HG03097 (cell line): ENCODE results near the gene SLC15A3.

Experiments used
- ATAC-seq: cut with Tn5 transposase; IDR thresholded peaks from one replicate; pipeline ENCODE4 v1.9.1; 2021; ENCODE audit not compliant: unreplicated experiment, low FRiP score

SLC15A3 gene

DNA sequence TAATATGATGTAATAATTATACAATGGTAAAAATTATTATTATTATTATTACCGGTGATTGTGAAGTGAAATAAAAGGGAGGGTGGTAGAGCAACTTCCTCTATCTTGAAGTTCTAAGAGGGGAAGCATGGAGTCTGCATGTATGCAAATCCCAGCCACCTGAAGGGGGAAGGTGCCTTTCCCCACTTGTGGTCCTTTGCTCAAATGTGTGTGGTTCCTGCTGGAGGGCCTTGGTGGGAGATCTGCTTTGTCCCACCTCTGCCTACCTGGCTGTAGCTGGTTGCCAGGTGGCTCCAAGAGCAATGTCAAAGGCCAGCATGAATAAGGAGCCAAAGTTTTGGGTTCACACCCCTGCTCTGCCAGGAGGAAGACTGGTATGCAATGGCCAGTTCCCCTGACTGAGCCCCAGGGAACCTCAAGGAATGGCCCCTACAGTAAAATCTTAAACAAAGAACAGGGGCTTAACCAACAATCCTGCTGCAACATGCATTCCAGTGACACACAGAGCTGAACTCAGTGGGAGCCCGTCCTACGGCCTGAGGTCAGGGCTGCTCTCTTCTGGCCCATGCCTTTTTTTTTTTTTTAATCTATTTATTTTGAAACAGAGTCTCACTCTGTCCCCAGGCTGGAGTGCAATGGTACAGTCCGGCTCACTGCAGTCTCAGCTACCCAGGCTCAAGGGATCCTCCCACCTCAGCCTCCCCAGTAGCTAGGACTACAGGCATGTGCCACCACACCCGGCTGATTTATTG lies 19.2 kb downstream of the SLC15A3 start:
- ATAC-seq: no peak

GRCh38 chr11:60931917-60932316 lies 20.1 kb downstream of the SLC15A3 start:
- ATAC-seq: no peak

- no peak for ATAC-seq
Measured at GRCh38 chr11:60930394-60930793, 21.6 kb downstream of the SLC15A3 start.

GRCh38 chr11:60929764-60930163 lies 22.2 kb downstream of the SLC15A3 start:
- no peak for ATAC-seq

DNA sequence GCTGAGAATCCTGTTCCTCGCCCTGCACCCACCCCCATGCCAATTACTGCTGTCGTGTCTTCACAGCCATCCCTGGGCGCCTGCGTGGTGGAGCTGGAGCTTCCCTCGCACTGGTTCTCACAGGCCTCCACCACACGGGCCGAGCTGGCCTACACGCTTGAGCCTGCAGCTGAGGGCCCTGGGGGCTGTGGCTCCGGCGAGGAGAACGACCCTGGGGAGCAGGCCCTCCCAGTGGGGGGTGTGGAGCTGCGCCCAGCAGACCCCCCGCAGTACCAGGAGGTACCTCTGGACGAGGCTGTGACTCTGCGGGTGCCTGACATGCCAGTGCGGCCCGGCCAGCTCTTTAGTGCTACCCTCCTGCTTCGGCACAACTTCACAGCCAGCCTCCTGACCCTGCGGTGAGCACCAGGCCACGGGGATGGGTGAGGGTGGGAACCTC lies 23.4 kb downstream of the SLC15A3 start:
- ATAC-seq: no peak

GRCh38 chr11:60927600-60927999 lies 24.4 kb downstream of the SLC15A3 start:
- ATAC-seq: no peak

DNA sequence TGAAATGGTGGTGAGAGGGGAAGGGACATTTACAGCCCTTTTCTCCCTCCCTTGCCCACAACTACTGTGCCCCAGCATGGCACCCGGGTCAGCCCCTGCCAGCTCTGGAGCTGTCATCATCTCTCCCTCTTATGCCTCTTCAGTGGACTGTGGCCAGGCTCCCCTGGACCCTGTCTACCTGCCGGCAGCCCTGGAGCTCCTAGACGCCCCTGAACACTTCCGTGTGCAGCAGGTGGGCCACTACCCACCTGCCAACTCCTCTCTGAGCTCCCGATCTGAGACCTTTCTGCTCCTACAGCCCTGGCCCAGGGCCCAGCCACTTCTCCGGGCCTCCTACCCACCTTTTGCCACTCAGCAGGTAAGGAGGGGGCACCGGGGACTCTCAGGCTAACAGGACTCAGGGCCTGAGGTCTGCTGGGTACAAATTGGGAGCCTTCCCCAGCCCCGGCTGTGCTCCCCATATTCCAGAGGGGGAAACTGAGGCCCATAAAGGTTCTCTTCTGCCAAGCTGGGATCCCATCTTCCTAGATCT lies 24.8 kb downstream of the SLC15A3 start:
- no peak for ATAC-seq

GRCh38 chr11:60926500-60926899 lies 25.5 kb downstream of the SLC15A3 start:
- no peak for ATAC-seq

GRCh38 chr11:60925868-60926267 lies 26.1 kb downstream of the SLC15A3 start:
- no peak for ATAC-seq

DNA sequence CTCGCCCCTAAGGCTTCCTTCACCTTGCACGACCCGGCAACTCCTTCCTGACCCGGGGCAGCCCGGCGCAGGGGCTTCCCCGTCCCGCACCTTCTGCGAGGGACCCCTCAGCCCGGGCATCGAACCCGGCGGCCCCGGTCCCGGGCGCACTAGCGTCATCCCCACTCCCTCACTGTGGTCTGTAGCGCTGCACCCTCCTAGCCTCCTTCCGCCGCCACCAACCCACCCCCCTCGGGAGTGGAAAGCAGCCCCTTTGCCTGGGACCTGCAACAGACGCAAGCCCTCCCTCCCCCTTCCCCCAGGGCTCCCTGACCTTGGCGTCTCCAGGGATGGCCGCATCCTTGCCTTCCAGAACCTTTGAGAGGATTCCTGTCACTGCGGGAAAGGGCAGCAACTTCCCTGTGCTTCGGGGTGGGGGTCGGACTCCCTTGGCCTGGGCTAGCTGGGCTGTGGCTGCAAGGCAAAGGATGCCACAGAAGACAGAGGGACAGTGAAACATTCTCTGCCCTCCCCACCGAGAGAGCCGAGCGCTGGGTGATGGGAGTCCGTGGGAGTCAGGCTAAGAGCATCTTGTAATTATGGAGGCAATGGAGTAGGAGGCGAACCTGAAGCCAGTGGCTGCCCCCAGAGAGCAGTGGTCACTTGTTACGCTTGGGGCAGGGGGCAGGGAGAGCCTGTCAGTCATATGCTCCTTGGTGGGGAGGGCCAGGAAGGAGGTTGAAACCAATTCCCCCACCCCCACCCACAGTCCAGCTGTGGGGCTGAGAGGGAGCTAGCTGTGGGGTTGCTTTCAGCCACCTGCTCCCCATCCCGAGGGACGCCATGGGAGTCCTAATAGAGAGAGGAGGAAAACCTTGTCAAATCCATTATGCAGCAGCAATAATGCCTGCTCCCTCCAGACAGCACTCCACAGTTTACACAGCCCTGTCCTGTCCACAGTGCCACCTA lies 26.8 kb downstream of the SLC15A3 start:
- ATAC-seq: no peak

- ATAC-seq: no peak
Measured at GRCh38 chr11:60924110-60924905, 27.7 kb downstream of the SLC15A3 start, which contains the start of gene TMEM132A. TSS of gene TMEM132A (plus strand) at chr11:60924460. CDS start at chr11:60924634, 174 bp downstream.

DNA sequence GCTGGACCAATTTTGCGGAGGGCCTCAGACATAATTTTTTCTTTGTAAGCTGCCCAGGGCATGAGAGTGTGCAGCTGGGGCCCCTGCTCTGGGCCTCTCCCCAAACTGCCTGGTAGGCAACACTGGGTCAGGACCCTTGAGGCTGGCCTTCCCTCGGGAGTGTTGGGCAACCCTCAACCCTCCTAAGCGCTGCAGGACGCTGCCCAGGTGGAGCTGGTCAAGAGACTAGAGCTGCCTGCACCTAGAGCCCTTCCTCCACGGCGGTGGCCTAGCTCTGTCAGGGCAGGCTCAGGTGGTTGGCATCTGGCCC lies 28.2 kb downstream of the SLC15A3 start:
- no peak for ATAC-seq

DNA sequence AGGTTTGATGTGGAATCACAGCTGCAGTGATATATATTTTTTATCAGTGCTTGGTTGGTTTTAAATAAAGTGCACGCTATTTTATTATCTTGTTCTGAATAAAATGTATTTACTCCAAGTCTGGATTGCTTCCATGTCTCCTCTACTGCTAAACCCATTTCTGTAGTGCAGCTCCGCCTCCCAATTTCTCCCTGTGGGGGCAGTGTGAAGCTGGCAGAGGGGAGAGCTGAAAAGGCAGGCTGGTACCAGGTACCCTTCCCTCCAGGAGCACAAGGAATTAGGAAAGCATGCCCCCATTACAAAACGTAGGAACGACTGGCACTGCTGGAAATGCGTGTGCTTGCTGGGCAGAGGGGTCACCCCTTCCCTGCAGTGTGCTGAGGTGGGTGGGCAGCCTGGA lies 28.6 kb downstream of the SLC15A3 start:
- no peak for ATAC-seq

- ATAC-seq: no peak
Measured at GRCh38 chr11:60922906-60923305, 29.1 kb downstream of the SLC15A3 start.

GRCh38 chr11:60921777-60922335 lies 30.1 kb downstream of the SLC15A3 start:
- ATAC-seq: no peak

- ATAC-seq: no peak
Measured at GRCh38 chr11:60921259-60921658, 30.7 kb downstream of the SLC15A3 start.

DNA sequence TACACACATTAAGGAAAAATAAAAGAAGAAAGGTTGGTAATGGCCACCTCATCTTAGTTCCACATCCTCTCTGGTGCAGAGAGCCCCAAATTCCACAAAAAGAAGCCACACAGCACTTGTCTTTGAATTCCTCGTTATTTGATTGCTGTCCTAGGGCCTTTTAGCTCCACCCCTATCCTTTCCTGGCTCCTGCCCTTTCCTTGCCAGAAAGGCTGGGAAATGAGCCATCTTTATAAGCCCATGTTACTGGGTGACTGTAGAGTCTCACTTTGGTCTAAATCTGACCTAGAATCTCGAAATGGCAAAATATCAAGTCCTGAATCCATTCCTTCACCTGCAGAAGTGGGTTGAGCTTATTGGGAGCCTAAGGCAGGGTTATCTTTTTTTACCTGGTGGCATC lies 32.0 kb downstream of the SLC15A3 start:
- no peak for ATAC-seq

DNA sequence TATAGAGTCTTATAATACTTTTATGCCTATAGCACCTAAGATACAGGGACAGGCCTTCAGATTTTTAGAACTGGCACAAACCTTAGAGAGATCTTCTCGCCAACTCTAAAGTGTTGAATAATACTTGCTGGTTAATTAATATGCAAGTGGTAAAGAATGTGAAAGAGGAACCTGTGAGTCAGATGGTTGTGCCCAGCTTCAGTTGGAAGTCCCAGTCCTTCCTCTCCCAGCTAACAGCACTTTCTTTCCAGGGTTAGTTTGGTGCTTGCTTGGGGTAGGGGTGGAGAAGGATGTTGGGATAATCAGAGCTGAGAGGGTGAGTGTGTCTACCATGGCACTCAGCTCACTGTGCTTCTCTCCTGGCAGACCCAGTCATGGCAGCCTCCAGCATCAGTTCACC lies 32.7 kb downstream of the SLC15A3 start:
- ATAC-seq: no peak

GRCh38 chr11:60918939-60919265 lies 33.1 kb downstream of the SLC15A3 start:
- ATAC-seq: no peak

DNA sequence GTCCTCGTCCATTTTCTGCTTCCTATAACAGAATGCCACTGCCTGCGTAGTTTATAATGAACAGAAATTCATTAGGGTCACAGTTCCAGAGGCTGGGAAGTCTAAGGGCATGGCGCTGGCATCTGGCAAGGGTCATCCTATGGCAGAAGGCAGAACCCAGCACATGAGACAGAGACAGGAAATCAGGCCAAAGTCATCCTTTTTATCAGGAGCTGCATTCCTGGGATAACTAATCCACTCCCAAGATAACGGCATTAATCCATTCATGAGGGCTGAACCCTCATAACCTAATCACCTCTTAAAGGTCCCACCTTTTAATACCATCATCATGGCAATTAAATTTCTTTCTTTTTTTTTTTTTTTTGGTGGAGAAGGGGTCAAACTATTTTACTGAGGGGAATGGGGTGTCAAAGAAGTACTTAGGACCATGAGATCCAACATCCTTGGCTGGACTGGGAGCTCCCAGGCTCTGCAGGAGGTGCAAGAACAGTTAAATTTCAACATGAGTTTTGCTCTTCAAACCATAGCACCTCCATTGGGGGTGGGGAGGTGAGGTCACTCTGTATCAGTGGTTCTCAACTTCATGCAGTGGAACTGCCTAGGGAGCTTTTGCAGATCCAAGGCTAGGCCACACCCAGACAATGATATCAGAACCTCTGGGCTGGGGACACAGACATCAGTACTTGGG lies 33.6 kb downstream of the SLC15A3 start:
- ATAC-seq: no peak
